K562 (cell line): ENCODE results near the gene F12. TPM values are rescaled to one million over a fixed set of nuclear protein-coding genes. Genes with fewer than 3 reads are reported as not detected.

Experiments
- BHLHE40 ChIP-seq: IDR thresholded peaks from 2 replicates; pipeline ENCODE4 v1.6.1; 2011; ENCODE audit warnings: low read length, improper control_type of control experiment
- DACH1 ChIP-seq: fragments of 450-650 bp; IDR thresholded peaks from 2 replicates; pipeline ENCODE4 v1.6.1; 2018; ENCODE audit not compliant: partially characterized antibody
- HDAC1 ChIP-seq, 2 experiments: fragments of 450-650 bp; IDR thresholded peaks; 2 replicates each; pipeline ENCODE4 v1.6.1; 2016 to 2017; ENCODE audit warnings: inconsistent platforms in 1 of 2, mild to moderate bottlenecking in 1 of 2, moderate library complexity in 1 of 2
- HDAC6 ChIP-seq: IDR thresholded peaks from 2 replicates; pipeline ENCODE4 v1.6.1; 2012; ENCODE audit warnings: low read depth, mild to moderate bottlenecking, control low read depth, inconsistent platforms, low read length, moderate library complexity
- ILK ChIP-seq: fragments of 450-650 bp; IDR thresholded peaks from 2 replicates; pipeline ENCODE4 v1.6.1; 2016; ENCODE audit warnings: missing genetic modification characterization, low read depth, mild to moderate bottlenecking, missing compliant biosample characterization, moderate library complexity, borderline replicate concordance
- KLF16 ChIP-seq: IDR thresholded peaks from 2 replicates; pipeline ENCODE4 v1.6.1; 2016; ENCODE audit warnings: antibody characterized with exemption
- PTRF ChIP-seq: fragments of 450-650 bp; IDR thresholded peaks from 2 replicates; pipeline ENCODE4 v1.6.1; 2016; ENCODE audit warnings: mild to moderate bottlenecking, missing genetic modification characterization, missing compliant biosample characterization
- PYGO2 ChIP-seq: fragments of 450-650 bp; IDR thresholded peaks from 2 replicates; pipeline ENCODE4 v1.6.1; 2016; ENCODE audit warnings: mild to moderate bottlenecking, missing genetic modification characterization, moderate library complexity, missing compliant biosample characterization
- SREBF1 ChIP-seq: fragments of 150-350 bp; IDR thresholded peaks from 2 replicates; pipeline ENCODE4 v1.6.1; 2014; ENCODE audit warnings: antibody characterized with exemption, low read depth, low read length, borderline replicate concordance
- ZFP1 ChIP-seq: fragments of 450-650 bp; formaldehyde crosslinking; IDR thresholded peaks from 2 replicates; pipeline ENCODE4 v1.4.0; 2020; ENCODE audit warnings: mild to moderate bottlenecking, mixed read lengths
- ZNF184 ChIP-seq: sonication (generic); formaldehyde crosslinking; IDR thresholded peaks from 2 replicates; pipeline ENCODE4 v1.5.0; 2020; ENCODE audit warnings: missing genetic modification reagents
- ZNF263 ChIP-seq: sonication (generic); formaldehyde crosslinking; IDR thresholded peaks from 2 replicates; pipeline ENCODE4 v1.8.0; 2022; ENCODE audit warnings: mild to moderate bottlenecking, missing genetic modification reagents, borderline replicate concordance
- ZNF431 ChIP-seq: sonication (generic); formaldehyde crosslinking; IDR thresholded peaks from 2 replicates; pipeline ENCODE4 v1.8.0; 2022; ENCODE audit warnings: mild to moderate bottlenecking, missing genetic modification reagents
- polyA plus RNA-seq, 8 experiments: library from polyadenylated mRNA; depleted of rRNA in 4 of 8; stranded (reverse) in 5 of 8; unstranded in 3 of 8; fragments of >200 nt; fragmentation: Nextera tagmentation in 2 of 8; fragmentation: Illumina TruSeq in 1 of 8; extraction: Ambion mirVana in 2 of 8; extraction: Trizol in 1 of 8; gene quantifications; 2 replicates each; pipeline versions ENCODE4 v1.2.1 to v1.2.3, GENCODE V29; 2011 to 2014; ENCODE audit warnings: inconsistent platforms in 1 of 8, missing spikeins in 1 of 8
- total RNA-seq, 7 experiments: library from RNA; depleted of rRNA in 6 of 7; stranded (reverse); fragments of >200 nt in 6 of 7; fragmentation: Illumina TruSeq in 2 of 7; extraction: Trizol in 2 of 7; gene quantifications; 2 replicates each; pipeline versions ENCODE4 v1.2.1 to v1.2.3, GENCODE V29; 2011 to 2021; ENCODE audit warnings: low replicate concordance in 1 of 7
- TF ChIP-seq, protein P1 (sequence below): fragments of 200-400 bp; formaldehyde crosslinking; IDR thresholded peaks from 2 replicates; pipeline ENCODE4 v1.6.1; 2017; ENCODE audit warnings: mild to moderate bottlenecking, low read depth, low read length, moderate library complexity
- TF ChIP-seq, protein P2 (sequence below): fragments of 250-450 bp; sonication (Bioruptor Pico); IDR thresholded peaks from 2 replicates; pipeline ENCODE4 v1.4.0; 2020; ENCODE audit warnings: mild to moderate bottlenecking
- TF ChIP-seq, protein P3 (sequence below): fragments of 450-650 bp; formaldehyde crosslinking; IDR thresholded peaks from 2 replicates; pipeline ENCODE4 v1.4.0; 2020; ENCODE audit warnings: mild to moderate bottlenecking, mixed read lengths
- TF ChIP-seq, protein P4 (sequence below): IDR thresholded peaks from 3 replicates; pipeline ENCODE4 v1.6.1; 2011; ENCODE audit warnings: borderline replicate concordance, mild to moderate bottlenecking, moderate library complexity; ENCODE audit not compliant: insufficient read length; ENCODE audit errors: extremely low read depth
- TF ChIP-seq, protein P5 (sequence below): sonication (generic); formaldehyde crosslinking; IDR thresholded peaks from 2 replicates; pipeline ENCODE4 v1.8.0; 2023; ENCODE audit warnings: mild to moderate bottlenecking, missing genetic modification reagents

The F12 gene
- total and polyA plus RNA-seq, 9 of the 15 experiments (the other 6 are each of a cell fraction or from before 2014, with no cell fraction given) = 0.59 to 18.3 (median 3.6) TPM

DNA sequence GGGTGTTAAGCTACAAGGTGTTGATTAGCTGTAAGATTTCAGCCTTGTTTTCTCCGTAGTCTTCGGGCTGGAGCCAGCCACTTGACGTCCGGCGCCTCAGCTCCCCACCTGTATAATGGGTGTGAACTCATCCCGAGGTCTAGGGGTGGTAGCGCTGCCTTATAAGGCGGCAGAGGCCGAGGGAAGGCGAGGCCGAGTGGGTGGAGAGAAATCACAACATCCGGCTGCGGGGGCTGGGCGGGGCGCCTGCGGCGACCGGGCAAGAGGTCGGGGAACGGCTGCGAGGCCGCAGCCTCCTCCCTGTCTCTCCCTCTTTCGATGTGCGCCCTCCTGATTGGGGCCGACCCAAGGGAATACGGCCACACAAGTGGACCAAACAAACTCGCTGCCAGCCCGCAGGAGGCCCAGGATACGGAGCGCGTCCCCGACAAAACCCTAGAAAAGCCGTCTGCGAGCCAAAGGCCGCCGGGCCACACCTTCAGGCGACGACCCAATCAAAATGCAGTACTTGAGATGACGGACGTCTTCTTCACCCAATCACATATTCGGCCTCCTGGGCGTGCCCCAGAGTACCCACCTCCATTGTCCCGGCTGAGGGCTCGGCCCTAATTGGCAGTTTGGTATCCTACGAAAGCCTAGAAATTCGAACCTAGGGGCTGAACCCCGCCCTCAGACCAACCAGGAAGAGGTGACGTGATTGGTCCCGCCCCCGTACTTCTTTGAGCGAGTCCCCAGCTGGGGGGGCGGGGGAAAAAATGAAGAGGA, 16.6 kb upstream of the F12 start (continued):
- TF ChIP-seq KLF16 (peak; percentile 31; the same call in 1 of the 2 replicates), ZNF263 (CRISPR knock-in tag) (no peak), BHLHE40 (no peak; the same call in 1 of the 2 replicates), ZNF431 (CRISPR knock-in tag) (no peak), HDAC1 (IDR thresholded peaks at IDR 0.05) (peak in 1 of 2 experiments; percentile 75; a peak in 2 of 4 replicates), DACH1 (peak; percentile 84), ZFP1 (CRISPR knock-in tag) (no peak), ZNF184 (CRISPR knock-in tag) (no peak), ILK (tag) (no peak), PYGO2 (tag) (no peak), HDAC6 (no peak), PTRF (tag) (no peak), SREBF1 (no peak)
- TF ChIP-seq, protein P1, sequence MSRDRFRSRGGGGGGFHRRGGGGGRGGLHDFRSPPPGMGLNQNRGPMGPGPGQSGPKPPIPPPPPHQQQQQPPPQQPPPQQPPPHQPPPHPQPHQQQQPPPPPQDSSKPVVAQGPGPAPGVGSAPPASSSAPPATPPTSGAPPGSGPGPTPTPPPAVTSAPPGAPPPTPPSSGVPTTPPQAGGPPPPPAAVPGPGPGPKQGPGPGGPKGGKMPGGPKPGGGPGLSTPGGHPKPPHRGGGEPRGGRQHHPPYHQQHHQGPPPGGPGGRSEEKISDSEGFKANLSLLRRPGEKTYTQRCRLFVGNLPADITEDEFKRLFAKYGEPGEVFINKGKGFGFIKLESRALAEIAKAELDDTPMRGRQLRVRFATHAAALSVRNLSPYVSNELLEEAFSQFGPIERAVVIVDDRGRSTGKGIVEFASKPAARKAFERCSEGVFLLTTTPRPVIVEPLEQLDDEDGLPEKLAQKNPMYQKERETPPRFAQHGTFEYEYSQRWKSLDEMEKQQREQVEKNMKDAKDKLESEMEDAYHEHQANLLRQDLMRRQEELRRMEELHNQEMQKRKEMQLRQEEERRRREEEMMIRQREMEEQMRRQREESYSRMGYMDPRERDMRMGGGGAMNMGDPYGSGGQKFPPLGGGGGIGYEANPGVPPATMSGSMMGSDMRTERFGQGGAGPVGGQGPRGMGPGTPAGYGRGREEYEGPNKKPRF = no peak
- TF ChIP-seq, protein P2, sequence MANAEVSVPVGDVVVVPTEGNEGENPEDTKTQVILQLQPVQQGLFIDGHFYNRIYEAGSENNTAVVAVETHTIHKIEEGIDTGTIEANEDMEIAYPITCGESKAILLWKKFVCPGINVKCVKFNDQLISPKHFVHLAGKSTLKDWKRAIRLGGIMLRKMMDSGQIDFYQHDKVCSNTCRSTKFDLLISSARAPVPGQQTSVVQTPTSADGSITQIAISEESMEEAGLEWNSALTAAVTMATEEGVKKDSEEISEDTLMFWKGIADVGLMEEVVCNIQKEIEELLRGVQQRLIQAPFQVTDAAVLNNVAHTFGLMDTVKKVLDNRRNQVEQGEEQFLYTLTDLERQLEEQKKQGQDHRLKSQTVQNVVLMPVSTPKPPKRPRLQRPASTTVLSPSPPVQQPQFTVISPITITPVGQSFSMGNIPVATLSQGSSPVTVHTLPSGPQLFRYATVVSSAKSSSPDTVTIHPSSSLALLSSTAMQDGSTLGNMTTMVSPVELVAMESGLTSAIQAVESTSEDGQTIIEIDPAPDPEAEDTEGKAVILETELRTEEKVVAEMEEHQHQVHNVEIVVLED (CRISPR knock-in tag) = no peak
- TF ChIP-seq, protein P3, sequence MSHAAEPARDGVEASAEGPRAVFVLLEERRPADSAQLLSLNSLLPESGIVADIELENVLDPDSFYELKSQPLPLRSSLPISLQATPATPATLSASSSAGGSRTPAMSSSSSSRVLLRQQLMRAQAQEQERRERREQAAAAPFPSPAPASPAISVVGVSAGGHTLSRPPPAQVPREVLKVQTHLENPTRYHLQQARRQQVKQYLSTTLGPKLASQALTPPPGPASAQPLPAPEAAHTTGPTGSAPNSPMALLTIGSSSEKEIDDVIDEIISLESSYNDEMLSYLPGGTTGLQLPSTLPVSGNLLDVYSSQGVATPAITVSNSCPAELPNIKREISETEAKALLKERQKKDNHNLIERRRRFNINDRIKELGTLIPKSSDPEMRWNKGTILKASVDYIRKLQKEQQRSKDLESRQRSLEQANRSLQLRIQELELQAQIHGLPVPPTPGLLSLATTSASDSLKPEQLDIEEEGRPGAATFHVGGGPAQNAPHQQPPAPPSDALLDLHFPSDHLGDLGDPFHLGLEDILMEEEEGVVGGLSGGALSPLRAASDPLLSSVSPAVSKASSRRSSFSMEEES (CRISPR knock-in tag) = no peak
- TF ChIP-seq, protein P4, sequence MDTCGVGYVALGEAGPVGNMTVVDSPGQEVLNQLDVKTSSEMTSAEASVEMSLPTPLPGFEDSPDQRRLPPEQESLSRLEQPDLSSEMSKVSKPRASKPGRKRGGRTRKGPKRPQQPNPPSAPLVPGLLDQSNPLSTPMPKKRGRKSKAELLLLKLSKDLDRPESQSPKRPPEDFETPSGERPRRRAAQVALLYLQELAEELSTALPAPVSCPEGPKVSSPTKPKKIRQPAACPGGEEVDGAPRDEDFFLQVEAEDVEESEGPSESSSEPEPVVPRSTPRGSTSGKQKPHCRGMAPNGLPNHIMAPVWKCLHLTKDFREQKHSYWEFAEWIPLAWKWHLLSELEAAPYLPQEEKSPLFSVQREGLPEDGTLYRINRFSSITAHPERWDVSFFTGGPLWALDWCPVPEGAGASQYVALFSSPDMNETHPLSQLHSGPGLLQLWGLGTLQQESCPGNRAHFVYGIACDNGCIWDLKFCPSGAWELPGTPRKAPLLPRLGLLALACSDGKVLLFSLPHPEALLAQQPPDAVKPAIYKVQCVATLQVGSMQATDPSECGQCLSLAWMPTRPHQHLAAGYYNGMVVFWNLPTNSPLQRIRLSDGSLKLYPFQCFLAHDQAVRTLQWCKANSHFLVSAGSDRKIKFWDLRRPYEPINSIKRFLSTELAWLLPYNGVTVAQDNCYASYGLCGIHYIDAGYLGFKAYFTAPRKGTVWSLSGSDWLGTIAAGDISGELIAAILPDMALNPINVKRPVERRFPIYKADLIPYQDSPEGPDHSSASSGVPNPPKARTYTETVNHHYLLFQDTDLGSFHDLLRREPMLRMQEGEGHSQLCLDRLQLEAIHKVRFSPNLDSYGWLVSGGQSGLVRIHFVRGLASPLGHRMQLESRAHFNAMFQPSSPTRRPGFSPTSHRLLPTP = no peak
- TF ChIP-seq, protein P5, sequence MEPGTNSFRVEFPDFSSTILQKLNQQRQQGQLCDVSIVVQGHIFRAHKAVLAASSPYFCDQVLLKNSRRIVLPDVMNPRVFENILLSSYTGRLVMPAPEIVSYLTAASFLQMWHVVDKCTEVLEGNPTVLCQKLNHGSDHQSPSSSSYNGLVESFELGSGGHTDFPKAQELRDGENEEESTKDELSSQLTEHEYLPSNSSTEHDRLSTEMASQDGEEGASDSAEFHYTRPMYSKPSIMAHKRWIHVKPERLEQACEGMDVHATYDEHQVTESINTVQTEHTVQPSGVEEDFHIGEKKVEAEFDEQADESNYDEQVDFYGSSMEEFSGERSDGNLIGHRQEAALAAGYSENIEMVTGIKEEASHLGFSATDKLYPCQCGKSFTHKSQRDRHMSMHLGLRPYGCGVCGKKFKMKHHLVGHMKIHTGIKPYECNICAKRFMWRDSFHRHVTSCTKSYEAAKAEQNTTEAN (CRISPR knock-in tag) = 0 out of 2 replicates have a peak, but pooled peaks have one; percentile 51
